ENCODE results near the gene FTHL17.

- TF ChIP-seq REST (IDR thresholded peaks at IDR 0.05; ENCODE audit: insufficient read depth in 1 of 2, low read depth in 2 of 2, low read length in 1 of 2) (no peak), CTCF (IDR thresholded peaks at IDR 0.05) (peak; percentile 70), POLR2AphosphoS5 (IDR thresholded peaks at IDR 0.05; ENCODE audit: low read depth, low read length) (no peak), SIN3A (IDR thresholded peaks at IDR 0.05; ENCODE audit: borderline replicate concordance, insufficient read depth, low read depth, low read length) (no peak)
Measured at GRCh38 chrX:31036895-31037294, 34.9 kb downstream of the FTHL17 start.

Measured in Panc1 (cell line).